OCI-M2 (cell line): Measurements from ENCODE around the gene ESRRG.

ENCODE experiments used
- DNase-seq: peaks from one replicate; lab custom pipeline; 2025; ENCODE audit not compliant: unreplicated experiment; lab: John Stamatoyannopoulos, UW

ESRRG gene

GRCh38 chr1:216523043-216523442 is 200.2 kb downstream of the ESRRG start:
- no peak for DNase-seq

GRCh38 chr1:216521477-216521876 is 201.8 kb downstream of the ESRRG start:
- no peak for DNase-seq

GRCh38 chr1:216518844-216519627 is 204.2 kb downstream of the ESRRG start:
- DNase-seq = no peak

- no peak for DNase-seq
These were observed 220.6 kb downstream of the ESRRG start for GRCh38 chr1:216502528-216503162.

DNA sequence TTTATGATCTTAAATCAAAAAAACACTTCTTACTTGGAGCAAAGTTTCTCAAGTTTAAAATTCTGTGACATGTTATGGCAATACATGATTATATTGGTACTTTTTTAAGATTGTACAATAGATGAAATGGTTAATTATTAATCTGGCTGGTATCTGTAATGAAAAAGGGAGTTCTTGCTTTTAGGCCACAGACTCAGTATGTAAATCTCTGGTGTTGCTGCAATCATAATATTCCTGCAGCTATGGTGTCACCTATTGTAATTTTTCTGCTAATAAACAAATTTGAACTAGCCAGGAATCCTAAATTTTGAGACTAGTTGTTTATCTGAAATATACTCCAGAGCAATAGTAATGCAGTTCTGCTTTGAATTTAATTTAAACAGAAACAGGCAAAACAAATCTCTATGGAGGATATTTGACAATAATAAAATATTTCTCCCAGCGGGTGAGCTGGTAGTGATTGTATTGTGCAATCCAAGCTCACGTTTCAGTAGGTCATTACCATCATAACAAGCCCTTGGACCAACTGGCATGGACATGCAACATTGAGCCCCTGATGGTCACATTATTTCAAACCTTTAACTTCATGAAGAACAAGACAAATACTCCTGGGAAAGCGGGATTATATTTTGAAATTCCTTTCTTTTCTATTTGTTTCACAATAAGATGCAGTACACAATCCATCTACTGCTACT is 222.8 kb downstream of the ESRRG start:
- no peak for DNase-seq

DNA sequence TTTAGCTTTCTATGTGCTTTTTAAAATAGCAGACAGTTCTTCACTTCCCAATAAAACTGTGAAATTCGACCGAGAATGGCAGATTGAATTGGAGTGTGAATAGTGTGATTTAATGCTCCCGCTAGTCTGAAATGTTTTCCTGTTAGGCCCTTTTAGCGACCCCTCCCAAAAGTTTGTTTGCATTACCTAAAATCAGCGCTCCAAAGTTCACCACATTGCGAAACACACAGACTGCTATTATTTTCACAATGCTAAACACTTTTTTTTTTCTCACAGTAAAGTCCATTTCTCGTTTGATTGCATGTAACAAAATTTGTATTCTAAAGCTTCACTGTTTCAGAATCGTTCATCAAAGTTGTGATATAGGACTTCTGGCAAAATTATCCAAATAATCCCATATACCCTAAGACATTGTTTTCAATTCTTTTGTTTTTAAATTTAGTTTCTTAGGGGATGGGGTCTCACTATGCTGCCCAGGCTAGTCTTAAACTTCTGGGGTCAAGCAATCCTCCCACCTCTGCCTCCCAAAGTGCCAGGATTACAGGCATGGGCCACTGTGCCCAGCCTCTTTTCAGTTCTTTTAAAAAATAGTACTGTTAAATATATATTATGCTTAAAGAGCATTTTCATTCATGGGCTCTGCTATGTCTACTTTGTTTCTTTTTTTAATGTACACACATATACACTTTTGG is 223.5 kb downstream of the ESRRG start:
- no peak for DNase-seq

- no peak for DNase-seq
These were observed 225.0 kb downstream of the ESRRG start for GRCh38 chr1:216498277-216498676.

GRCh38 chr1:216485042-216485441 is 238.2 kb downstream of the ESRRG start:
- DNase-seq = no peak

DNA sequence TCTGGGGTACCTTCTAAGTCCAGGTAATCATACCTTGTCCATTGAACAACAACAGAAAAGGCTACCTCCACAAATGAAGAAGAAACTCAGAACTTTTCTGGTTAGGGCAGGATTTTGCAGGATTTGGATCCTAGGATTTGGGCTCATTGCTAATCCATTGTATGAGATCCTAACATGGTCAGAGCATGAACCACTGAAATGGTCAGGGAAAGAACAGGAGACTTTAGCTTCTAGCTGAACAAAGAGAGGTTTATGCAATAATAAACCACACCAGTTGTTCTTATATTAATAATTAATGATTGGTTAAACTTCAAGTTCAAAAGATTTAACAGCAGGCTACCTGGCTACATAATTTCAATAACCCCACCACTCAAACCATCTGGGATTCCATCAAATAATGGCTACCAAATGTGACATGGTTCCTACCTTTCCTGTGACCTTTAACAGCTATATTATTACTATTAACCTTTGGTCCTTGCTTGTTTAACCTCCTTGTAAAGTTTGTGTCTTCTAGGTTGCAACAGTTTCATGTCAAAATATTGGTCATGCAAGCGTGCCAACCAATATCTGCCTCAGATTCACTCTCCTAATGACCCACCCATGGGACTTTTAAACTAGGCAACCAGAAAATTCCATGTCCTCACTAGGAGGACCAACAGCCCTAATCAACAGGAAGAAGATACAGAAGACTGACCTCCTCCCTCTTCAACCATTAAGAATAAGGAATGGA is 239.4 kb downstream of the ESRRG start:
- DNase-seq = no peak

- DNase-seq = no peak
These were observed 240.6 kb downstream of the ESRRG start for GRCh38 chr1:216482620-216483019.

DNA sequence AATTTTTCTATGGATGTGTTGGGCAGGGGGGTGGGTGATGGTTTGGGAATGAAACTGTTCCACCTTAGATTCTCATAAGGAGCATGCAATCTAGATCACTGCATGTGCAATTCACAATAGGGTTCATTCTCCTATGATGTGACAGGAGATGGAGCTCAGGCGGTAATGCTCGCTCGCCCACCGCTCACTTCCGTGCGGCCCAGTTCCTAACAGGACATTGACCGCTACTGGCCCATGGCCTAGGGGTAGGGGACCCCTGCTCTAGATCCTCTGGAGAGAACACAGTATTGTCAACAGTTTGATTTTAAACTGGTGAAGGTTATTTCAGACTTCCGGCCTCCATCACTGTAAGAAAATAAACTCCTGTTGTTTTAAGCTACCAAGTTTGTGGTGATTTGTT is 245.0 kb downstream of the ESRRG start:
- DNase-seq = no peak

DNA sequence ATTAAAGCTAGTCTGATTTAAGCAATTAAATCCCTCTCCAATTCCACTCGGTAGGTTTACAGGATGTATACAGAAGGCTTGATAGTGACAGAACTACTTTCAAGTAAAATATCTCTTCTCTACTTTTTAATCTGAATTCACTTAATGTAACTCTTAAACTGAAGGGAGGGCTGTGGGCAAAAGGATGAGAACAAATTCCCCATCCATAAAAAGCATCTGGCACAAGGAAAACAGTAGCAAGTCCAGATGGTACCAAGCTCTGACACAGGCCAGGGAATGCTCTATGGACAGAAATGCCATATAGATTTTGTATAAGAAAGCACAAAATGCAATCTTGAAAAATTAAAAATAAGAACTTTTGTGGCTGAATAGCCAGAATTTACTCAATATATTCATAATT is 246.9 kb downstream of the ESRRG start:
- no peak for DNase-seq

- no peak for DNase-seq
These were observed 247.5 kb downstream of the ESRRG start for GRCh38 chr1:216475659-216476276.

DNA sequence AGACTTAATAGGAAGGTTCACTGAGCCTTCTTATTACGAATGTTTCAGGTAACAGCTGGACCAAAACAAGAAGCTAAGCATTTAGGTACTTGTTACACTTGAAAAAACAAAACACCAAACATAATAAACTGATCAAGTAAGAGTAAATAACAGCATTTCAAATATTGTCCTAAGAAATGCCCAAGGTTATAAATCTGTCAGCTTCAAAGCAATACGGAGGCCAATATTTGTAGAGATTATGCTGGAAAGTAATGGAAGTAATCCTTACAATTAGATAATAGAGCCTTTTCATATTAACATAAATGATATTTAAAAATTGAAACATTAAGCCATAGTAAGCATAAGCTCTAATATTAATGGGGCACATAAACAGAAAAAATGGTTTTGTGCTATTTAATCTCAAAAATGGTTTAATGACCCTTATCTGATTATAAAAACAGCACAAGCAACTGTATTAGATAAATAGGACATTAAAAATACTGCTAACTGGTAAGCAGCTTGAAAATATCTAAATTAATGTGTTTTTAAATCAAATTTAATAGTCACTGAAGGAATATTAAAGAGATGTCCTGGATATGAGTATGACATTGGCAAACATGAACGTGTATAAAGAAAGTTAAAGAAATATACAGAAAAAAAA is 256.9 kb downstream of the ESRRG start:
- DNase-seq = no peak

DNA sequence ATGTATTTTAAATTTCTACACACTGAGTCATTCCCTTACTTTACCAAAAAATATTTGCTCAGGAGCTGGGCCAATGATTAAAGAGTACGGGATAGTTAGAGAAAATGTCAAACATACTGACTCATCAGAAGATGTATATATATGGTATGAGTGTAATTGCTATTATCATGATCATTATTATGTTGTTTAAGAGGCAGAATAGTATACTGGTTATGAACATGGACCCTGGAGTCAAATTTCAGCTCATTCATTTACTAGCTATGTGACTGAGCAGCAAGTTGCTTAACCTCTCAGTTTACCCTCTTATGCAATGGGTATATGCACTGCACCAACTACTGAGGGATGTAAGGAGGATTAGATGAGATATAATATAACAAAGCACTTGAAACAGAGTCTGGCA is 258.7 kb downstream of the ESRRG start:
- DNase-seq = no peak

DNA sequence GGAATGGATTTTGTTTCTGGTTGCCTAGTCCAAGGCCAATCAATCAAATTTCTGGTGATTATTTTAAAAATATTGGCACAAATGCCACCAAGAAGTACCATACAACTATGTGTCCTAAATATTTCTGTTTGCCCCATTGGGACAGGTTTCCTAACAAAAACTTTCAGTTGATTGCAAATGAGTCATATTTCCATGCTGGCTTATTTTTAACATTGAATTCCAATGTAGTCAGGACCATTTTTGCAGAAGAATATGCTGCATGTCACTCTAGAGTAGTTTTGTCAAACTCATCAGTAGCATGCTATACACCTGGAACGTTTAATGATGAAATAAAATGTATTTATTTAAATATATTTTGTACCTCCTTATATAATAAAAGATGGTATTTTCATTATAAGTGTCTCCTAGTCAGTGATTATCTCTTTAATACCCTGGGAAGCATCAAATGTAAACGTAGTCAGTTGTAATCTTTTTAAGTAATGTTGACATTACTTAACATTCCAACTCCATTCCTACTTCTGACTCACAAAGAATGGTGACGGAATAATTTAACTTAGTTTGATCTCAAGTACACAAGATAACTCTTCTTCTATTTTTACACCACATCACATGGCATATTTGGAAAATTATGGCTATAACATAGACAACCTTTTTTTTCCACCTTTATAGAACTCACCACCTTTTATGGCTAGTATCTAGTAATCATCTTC is 261.0 kb downstream of the ESRRG start:
- DNase-seq = no peak

DNA sequence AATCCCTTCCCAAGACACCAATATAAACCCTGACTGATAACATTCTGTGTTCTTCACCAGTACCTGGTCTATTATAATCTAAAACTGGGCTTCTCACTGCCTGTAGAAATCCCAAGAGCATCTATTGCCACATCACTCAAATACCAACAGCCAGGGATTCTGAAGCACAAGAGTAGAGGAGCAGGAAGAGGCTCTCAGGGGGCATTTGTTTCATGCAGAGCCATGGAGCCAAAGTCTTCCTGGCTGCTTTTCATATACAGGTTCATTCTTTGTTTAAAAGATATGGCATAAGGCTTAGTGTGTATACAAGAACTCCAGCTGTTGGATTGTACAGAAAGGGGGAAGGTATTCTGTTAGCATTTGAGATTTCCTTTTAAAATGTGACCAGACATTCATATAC is 261.8 kb downstream of the ESRRG start:
- DNase-seq = no peak

DNA sequence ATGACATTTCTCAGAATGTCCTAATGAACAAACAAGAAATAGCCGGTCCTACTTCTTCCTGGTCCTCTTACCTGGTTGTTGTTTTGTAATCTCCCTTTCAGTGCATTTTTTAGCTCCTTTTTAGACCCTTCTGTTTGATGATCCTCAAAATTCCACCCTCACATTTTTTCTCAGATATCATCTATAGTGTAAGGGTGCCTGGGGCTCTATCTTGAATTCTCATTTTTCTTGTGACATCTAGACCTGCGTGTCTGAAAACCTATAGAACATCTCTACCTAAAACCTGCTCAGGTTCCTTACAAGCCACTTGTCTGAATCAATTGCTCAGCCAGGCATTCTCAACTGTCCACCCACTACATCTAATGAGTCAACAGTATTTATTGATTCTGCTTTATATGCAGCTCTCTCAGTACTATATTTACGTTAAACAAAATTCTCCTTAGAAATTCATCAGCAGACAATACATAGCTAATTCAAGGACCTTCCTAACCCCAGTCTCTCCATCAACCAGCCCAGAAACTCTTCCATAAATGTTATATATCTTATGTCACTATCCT is 263.5 kb downstream of the ESRRG start:
- no peak for DNase-seq

DNA sequence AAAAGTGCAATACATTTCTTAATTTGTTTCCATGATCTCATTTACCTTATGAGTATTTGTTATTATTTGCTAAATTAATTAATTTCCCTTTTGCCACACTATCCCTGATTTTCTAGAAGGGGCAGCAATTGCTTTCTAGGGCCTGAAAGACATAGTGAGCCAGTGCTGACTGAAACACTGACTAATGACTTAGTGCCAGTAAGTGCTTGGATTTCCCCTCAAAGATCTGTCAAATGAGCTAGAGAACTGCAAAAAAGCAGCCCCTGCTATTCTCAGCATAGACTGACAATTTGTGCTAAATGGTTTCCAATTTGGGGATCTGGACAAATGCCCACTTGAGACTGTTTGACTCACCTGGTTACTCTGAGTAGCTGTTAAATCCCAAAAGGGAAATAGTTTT is 264.4 kb downstream of the ESRRG start:
- no peak for DNase-seq
